ENCODE results near the gene LRFN2. TPM values are rescaled to one million over a fixed set of nuclear protein-coding genes. Genes with fewer than 3 reads are reported as not detected.

Gene LRFN2
- not detected for total RNA-seq

- Mint-ChIP-seq H3K4me3 (peak within 1 kb of the TSS; percentile 81), H3K27me3 (ENCODE audit: low read depth) (peaks cover 37% of the 10 kb centered on the region), H3K9me3 (no peaks in the 10 kb centered on the region), H3K4me1 (ENCODE audit: low read depth) (peaks cover 24% of the 10 kb centered on the region), H3K36me3 (ENCODE audit: insufficient read depth) (no peaks in the 10 kb centered on the region)
- ATAC-seq (peak; percentile 91 to 95), DNase-seq (peak; percentile 56)
Measured at GRCh38 chr6:40587240-40588069, at the start of gene LRFN2. Gene LRFN2 (minus strand): TSS chr6:40587364.

- H3K4me3 Mint-ChIP-seq, result no peak overlapping the region
- no peaks in the 10 kb centered on the region for H3K36me3 Mint-ChIP-seq (ENCODE audit: insufficient read depth)
- peaks cover 2% of the 10 kb centered on the region for H3K4me1 Mint-ChIP-seq (ENCODE audit: low read depth)
- ATAC-seq (no peak), DNase-seq (no peak)
- H3K9me3 Mint-ChIP-seq, result no peaks in the 10 kb centered on the region
- peaks cover 2% of the 10 kb centered on the region for H3K27me3 Mint-ChIP-seq (ENCODE audit: low read depth)
Measured at GRCh38 chr6:40634429-40634828, 47.3 kb upstream of the LRFN2 start.

DNA sequence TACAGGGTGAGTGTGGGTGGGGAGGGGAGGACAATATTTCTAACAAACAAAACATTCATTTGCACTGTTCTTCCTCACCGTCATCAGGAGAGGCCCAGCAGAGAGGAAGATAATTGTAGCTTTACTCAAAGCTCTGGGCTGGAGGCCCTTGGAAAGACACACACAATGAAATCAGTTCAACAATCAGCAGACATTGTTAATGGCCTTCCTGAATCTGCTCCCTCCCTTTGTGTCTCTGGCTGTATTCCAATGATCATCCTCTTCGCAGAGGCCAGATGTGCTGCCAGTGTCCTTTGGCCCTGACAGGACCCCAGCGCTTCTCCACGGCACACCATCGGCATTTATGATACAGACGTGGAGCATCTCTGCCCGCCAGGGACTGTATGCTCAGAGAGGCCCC lies 44.6 kb upstream of the LRFN2 start:
- H3K36me3 Mint-ChIP-seq (ENCODE audit: insufficient read depth), result no peaks in the 10 kb centered on the region
- no peaks in the 10 kb centered on the region for H3K4me1 Mint-ChIP-seq (ENCODE audit: low read depth)
- no peaks in the 10 kb centered on the region for H3K9me3 Mint-ChIP-seq
- DNase-seq (no peak), ATAC-seq (no peak)
- peaks cover 2% of the 10 kb centered on the region for H3K27me3 Mint-ChIP-seq (ENCODE audit: low read depth)
- H3K4me3 Mint-ChIP-seq, result no peak overlapping the region

DNA sequence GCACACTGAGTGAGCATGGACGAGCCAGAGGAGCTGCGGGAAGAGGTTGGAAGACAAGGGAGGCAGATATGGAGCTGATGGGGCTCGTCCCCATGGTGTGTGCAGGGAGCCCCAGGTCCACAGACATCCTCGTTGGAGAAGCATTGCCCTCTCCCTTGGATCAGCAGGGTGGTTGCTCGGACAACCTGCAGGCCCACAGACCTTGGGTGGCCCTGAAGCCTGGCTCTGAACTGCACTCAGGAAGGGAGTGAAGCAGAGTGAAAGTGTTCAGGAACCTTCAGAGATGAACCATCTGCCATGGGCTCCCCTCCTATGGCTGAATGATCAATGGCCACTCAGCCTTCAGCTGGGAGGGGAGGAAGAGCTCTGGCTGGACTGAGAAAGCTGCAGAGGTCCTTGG lies 43.3 kb upstream of the LRFN2 start:
- no peak overlapping the region for H3K4me3 Mint-ChIP-seq
- no peaks in the 10 kb centered on the region for H3K36me3 Mint-ChIP-seq (ENCODE audit: insufficient read depth)

GRCh38 chr6:40630051-40630450 lies 42.9 kb upstream of the LRFN2 start:
- Mint-ChIP-seq H3K9me3 (no peaks in the 10 kb centered on the region), H3K4me3 (no peak overlapping the region), H3K27me3 (ENCODE audit: low read depth) (peaks cover 2% of the 10 kb centered on the region), H3K36me3 (ENCODE audit: insufficient read depth) (no peaks in the 10 kb centered on the region), H3K4me1 (ENCODE audit: low read depth) (no peaks in the 10 kb centered on the region)
- ATAC-seq, result no peak
- DNase-seq, result no peak

More for the DNA sequence above, 43.3 kb upstream of the LRFN2 start:
- no peaks in the 10 kb centered on the region for H3K9me3 Mint-ChIP-seq
- no peak for ATAC-seq
- no peaks in the 10 kb centered on the region for H3K4me1 Mint-ChIP-seq (ENCODE audit: low read depth)
- no peak for DNase-seq
- H3K27me3 Mint-ChIP-seq (ENCODE audit: low read depth), result peaks cover 2% of the 10 kb centered on the region

- no peaks in the 10 kb centered on the region for H3K9me3 Mint-ChIP-seq
- H3K4me1 Mint-ChIP-seq (ENCODE audit: low read depth), result no peaks in the 10 kb centered on the region
- DNase-seq (no peak), ATAC-seq (no peak)
- no peaks in the 10 kb centered on the region for H3K36me3 Mint-ChIP-seq (ENCODE audit: insufficient read depth)
- H3K4me3 Mint-ChIP-seq, result no peak overlapping the region
- H3K27me3 Mint-ChIP-seq (ENCODE audit: low read depth), result peaks cover 2% of the 10 kb centered on the region
Measured at GRCh38 chr6:40629463-40629862, 42.3 kb upstream of the LRFN2 start.

GRCh38 chr6:40627316-40627715 lies 40.2 kb upstream of the LRFN2 start:
- Mint-ChIP-seq H3K27me3 (ENCODE audit: low read depth) (peaks cover 2% of the 10 kb centered on the region), H3K4me3 (no peak overlapping the region), H3K9me3 (no peaks in the 10 kb centered on the region), H3K4me1 (ENCODE audit: low read depth) (no peaks in the 10 kb centered on the region), H3K36me3 (ENCODE audit: insufficient read depth) (no peaks in the 10 kb centered on the region)
- ATAC-seq, result no peak
- no peak for DNase-seq

- H3K36me3 Mint-ChIP-seq (ENCODE audit: insufficient read depth), result no peaks in the 10 kb centered on the region
- no peak for ATAC-seq
- H3K27me3 Mint-ChIP-seq (ENCODE audit: low read depth), result peaks cover 2% of the 10 kb centered on the region
- no peak overlapping the region for H3K4me3 Mint-ChIP-seq
- no peak for DNase-seq
- no peaks in the 10 kb centered on the region for H3K9me3 Mint-ChIP-seq
- H3K4me1 Mint-ChIP-seq (ENCODE audit: low read depth), result no peaks in the 10 kb centered on the region
Measured at GRCh38 chr6:40626886-40627285, 39.7 kb upstream of the LRFN2 start.

DNA sequence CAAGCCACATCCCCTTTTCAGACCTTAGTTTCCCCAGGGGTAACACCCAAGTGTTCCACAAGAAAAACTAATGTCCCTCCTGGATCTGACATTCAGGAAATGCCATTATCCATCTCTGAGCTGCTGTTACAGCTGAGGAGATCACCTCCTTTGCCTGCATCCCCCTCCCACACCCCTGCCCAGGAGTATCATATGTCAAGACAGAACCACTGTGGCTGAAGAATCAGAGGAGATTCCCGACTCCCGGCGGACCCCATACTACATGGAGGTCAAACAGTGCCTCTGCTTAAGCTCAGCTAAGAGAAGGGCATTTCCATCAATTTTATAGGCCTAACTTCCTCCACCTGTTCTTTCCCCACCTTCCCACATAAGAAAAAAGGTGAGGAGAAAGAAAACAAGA lies 36.8 kb upstream of the LRFN2 start:
- Mint-ChIP-seq H3K9me3 (no peaks in the 10 kb centered on the region), H3K27me3 (ENCODE audit: low read depth) (peaks cover 11% of the 10 kb centered on the region), H3K36me3 (ENCODE audit: insufficient read depth) (no peaks in the 10 kb centered on the region), H3K4me1 (ENCODE audit: low read depth) (no peaks in the 10 kb centered on the region), H3K4me3 (no peak overlapping the region)
- DNase-seq (no peak), ATAC-seq (no peak)

DNA sequence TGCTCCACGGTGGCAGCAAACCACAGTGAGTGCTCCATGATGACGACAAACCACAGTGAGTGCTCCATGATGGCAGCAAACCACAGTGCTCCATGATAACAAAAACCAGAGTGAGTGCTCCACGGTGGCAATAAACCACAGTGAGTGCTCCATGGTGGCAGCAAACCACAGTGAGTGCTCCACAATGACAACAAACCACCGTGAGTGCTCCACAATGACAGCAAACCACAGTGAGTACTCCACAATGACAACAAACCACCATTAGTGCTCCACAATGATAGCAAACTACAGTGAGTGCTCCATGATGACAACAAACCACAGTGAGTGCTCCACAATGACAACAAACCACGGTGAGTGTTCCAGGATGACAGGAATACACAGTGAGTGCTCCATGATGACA lies 36.0 kb upstream of the LRFN2 start:
- no peaks in the 10 kb centered on the region for H3K4me1 Mint-ChIP-seq (ENCODE audit: low read depth)
- no peaks in the 10 kb centered on the region for H3K36me3 Mint-ChIP-seq (ENCODE audit: insufficient read depth)
- ATAC-seq, result no peak
- H3K4me3 Mint-ChIP-seq, result no peak overlapping the region
- DNase-seq, result no peak
- H3K9me3 Mint-ChIP-seq, result no peaks in the 10 kb centered on the region
- peaks cover 11% of the 10 kb centered on the region for H3K27me3 Mint-ChIP-seq (ENCODE audit: low read depth)

DNA sequence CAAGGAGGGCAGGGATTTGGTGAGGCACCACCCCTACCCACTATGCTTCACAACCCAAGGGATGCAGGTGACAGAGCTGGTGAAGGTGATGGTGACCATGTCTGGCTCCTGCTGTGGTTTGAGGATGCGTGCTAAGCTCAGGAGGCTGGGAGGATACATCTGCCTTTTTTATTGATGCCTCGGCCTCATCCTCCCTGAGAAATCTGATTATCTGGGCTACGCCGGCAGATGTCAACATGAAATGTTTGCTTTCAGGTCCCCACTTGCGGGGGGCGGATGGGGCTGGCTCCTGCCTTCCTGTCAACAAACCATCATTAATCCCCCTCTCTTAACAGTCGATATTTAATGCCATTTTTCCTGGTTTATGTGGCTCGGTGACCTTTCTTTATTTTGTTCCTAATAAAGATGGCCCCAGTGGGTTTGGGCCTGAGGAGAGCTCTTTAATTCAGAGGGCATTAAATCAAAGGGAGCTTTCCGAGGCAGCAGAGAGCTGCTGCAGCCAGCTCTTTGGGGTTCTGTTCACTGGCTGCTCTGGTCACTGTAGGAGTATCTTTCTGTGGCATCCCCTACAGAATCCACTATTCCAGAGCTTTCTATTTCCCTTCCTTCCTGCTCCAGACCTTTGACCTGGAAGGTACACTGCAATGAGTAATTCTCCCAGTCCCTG lies 33.5 kb upstream of the LRFN2 start:
- Mint-ChIP-seq H3K4me1 (ENCODE audit: low read depth) (no peaks in the 10 kb centered on the region), H3K36me3 (ENCODE audit: insufficient read depth) (no peaks in the 10 kb centered on the region), H3K27me3 (ENCODE audit: low read depth) (peaks cover 11% of the 10 kb centered on the region), H3K9me3 (no peaks in the 10 kb centered on the region), H3K4me3 (no peak overlapping the region)
- ATAC-seq (no peak), DNase-seq (no peak)

DNA sequence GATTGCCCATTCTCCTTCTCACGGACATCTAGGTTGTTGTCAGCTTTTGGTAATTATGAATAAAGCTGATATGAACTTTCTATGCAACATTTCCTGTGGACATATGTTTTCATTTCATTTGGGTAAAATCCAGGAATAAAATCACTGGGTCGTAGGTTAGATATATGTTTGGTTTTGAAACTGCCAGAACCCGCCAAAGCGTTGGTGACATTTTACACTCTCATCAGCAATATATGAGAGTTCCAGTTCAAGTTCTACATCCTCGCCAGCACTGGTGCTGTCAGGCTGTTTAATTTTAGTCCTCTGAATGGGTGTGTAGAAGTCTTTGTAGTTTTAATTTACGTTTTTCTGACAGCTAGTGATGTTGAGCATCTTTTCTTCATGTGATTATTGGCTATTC lies 27.5 kb upstream of the LRFN2 start:
- no peak for ATAC-seq
- no peak overlapping the region for H3K4me3 Mint-ChIP-seq

DNA sequence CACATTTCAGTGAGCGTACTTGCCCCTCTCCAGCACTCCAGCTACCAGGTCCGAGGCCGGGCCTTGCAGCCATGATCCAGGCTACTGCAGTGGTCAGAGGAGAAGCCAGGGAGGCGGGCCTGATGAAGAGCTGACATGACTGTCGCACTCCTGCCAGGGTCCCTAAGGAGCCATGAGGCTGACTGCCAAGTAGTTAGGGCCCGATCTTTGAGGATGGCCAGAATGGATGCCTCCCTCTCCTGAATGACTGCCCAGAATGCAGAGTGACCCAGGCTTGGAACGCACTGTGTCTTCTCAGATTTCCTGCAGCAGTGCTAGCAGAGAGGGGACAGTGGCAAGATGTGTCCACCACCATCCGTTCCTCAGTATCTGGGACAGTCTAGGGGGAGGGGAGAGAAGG lies 24.7 kb upstream of the LRFN2 start:
- H3K9me3 Mint-ChIP-seq, result no peaks in the 10 kb centered on the region
- ATAC-seq, result no peak

More for the DNA sequence above, 27.5 kb upstream of the LRFN2 start:
- Mint-ChIP-seq H3K4me1 (ENCODE audit: low read depth) (no peaks in the 10 kb centered on the region), H3K36me3 (ENCODE audit: insufficient read depth) (no peaks in the 10 kb centered on the region), H3K9me3 (no peaks in the 10 kb centered on the region), H3K27me3 (ENCODE audit: low read depth) (peaks cover 12% of the 10 kb centered on the region)
- DNase-seq, result no peak

DNA sequence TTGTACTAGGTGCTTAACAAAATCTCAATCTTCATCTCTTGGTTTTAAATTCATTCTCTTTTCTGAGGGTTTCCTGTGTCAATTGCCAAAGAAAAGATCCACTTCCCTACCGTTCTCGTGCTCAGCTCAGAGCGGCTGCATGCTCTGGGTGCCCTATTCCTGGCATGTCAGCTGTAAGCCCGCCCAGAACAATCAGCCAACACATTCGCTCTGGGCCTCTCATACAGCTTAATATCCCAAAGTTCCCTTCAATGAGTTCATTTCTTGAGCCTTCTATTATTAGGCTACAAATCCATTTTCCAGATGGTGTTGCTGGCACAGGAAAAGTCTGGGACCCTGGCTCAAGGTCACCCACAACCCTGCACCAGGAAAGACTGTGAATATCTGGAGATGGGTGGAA lies 24.3 kb upstream of the LRFN2 start:
- peaks cover 6% of the 10 kb centered on the region for H3K27me3 Mint-ChIP-seq (ENCODE audit: low read depth)
- ATAC-seq (no peak), DNase-seq (no peak)
- no peaks in the 10 kb centered on the region for H3K36me3 Mint-ChIP-seq (ENCODE audit: insufficient read depth)
- no peaks in the 10 kb centered on the region for H3K4me1 Mint-ChIP-seq (ENCODE audit: low read depth)
- H3K9me3 Mint-ChIP-seq, result no peaks in the 10 kb centered on the region
- H3K4me3 Mint-ChIP-seq, result no peak overlapping the region

More for the DNA sequence above, 24.7 kb upstream of the LRFN2 start:
- H3K27me3 Mint-ChIP-seq (ENCODE audit: low read depth), result peaks cover 6% of the 10 kb centered on the region
- DNase-seq, result no peak
- no peaks in the 10 kb centered on the region for H3K36me3 Mint-ChIP-seq (ENCODE audit: insufficient read depth)
- H3K4me1 Mint-ChIP-seq (ENCODE audit: low read depth), result no peaks in the 10 kb centered on the region
- H3K4me3 Mint-ChIP-seq, result no peak overlapping the region

DNA sequence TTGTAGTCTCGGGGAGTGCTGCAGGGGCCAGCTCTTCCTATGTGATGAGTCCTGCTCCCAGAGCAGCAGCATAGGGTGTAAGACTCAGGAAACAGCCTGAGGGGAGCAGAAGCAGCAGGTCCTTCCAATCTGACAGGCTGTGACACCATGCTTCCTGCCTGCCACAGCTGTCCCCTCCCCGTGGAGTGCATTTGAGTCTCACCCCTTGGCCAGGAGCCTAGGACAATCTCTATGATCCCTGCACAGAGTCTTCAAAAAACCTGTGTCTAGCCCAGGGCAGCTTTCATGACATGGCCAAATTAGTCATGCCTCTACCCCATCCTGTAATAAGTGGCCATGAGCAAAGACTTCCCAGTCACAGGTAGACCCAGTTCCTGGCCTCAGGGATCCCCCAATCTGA lies 23.1 kb upstream of the LRFN2 start:
- no peak overlapping the region for H3K4me3 Mint-ChIP-seq
- H3K9me3 Mint-ChIP-seq, result no peaks in the 10 kb centered on the region
- no peak for DNase-seq
- peaks cover 8% of the 10 kb centered on the region for H3K27me3 Mint-ChIP-seq (ENCODE audit: low read depth)
- no peak for ATAC-seq
- no peaks in the 10 kb centered on the region for H3K36me3 Mint-ChIP-seq (ENCODE audit: insufficient read depth)
- H3K4me1 Mint-ChIP-seq (ENCODE audit: low read depth), result no peaks in the 10 kb centered on the region

Measured in activated T-cell treated with anti-CD3 and anti-CD28 coated beads, Interleukin-2, amount 50 U/mL, for 4 hours (primary cell).